GM12891 (cell line): ENCODE results near the gene DTX3.

Experiments
- POLR2A ChIP-seq: IDR thresholded peaks from 2 replicates; pipeline ENCODE4 v1.6.1; 2011; ENCODE audit warnings: low read depth, low read length, control low read depth
- POLR2AphosphoS5 ChIP-seq: IDR thresholded peaks from 2 replicates; pipeline ENCODE4 v1.6.1; 2011; ENCODE audit warnings: low read depth, low read length, control low read depth
- SPI1 ChIP-seq: IDR thresholded peaks from 2 replicates; pipeline ENCODE4 v1.6.1; 2011; ENCODE audit warnings: low read depth, low read length, control low read depth
- TAF1 ChIP-seq: IDR thresholded peaks from 2 replicates; pipeline ENCODE4 v1.6.1; 2011; ENCODE audit warnings: low read depth, low read length, control low read depth

DNA sequence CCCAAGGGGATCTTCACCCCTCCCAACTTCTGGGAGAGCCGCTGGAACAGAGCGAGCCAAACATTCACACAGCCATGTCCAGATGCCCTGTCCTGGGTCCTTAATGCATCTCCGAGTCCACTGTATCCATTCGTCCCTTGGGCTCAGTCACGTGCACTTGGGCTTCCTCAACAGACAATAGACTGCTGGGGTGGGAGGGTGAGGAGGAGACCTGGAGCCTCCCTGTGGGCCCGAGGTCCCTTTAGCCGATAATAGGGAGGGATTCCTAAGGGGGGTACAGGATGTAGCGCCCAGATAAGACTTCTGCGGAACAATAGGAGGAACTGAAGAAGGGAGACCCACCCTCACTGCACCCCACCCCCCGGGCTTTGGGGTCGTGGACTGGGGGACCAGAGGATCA is 13.3 kb downstream of the DTX3 start:
- no peak for TF ChIP-seq TAF1
- TF ChIP-seq POLR2A, result no peak
- no peak for TF ChIP-seq POLR2AphosphoS5
- TF ChIP-seq SPI1, result no peak
